Endothelial cell of coronary artery (primary cell): ENCODE results near the gene LDLRAP1. TPM values are rescaled to one million over a fixed set of nuclear protein-coding genes. Genes with fewer than 3 reads are reported as not detected.

Source experiments
- total RNA-seq: library from RNA; depleted of rRNA; stranded (reverse); fragments of >200 nt; gene quantifications from 2 replicates; pipeline ENCODE4 v1.2.3, GENCODE V29; 2014

The LDLRAP1 gene
- 11.4 and 14.7 TPM in 2 replicates for total RNA-seq

GRCh38 chr1:25543425-25544242, at the start of gene LDLRAP1:
Gene LDLRAP1 (plus strand): TSS chr1:25543606. CDS start chr1:25543699, 93 bp downstream.

GRCh38 chr1:25616095-25616986, 72.9 kb downstream of the LDLRAP1 start, which contains the start of gene MAN1C1:
Gene MAN1C1 (plus strand): TSS chr1:25616791. CDS start chr1:25617798, 1,007 bp downstream.

Other genes starting within 250 kb of the LDLRAP1 start
- 169 and 183 TPM in 2 replicates for gene TMEM50A, start 205.3 kb upstream of the LDLRAP1 start, total RNA-seq
- 0.09 and 0.19 TPM in 2 replicates for gene RHCE, start 122.8 kb upstream of the LDLRAP1 start, total RNA-seq
- gene MACO1, start 112.7 kb upstream of the LDLRAP1 start, total RNA-seq, result 17.0 and 17.7 TPM in 2 replicates
- 0.18 and 0.19 TPM in 2 replicates for gene MAN1C1, start 73.2 kb downstream of the LDLRAP1 start, total RNA-seq